ENCODE results near the gene MAPK11.

Gene MAPK11

DNA sequence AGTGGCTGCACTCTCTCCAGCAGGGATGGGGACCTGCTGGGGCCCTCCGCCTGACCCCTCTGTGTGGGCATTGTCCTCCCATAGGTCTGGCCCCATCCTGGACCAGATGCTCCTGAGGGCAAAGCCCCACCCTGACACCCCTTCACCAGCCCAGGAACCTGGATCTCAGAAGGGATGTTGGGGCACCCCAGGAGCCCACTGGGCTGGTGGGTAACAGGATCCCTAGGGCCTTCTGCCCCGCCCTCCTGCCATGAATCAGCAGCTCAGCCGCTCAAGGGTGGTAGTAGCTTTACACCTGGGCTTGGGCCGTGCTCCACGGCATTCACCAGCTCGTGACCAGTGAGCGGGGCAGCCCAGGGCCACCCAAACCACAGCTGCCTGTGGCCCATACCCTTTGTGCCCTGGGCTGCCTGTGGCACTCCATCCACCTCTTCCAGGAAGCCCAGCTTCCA is 7.7 kb downstream of the MAPK11 start:
- ATAC-seq, result peak; percentile 29
- TF ChIP-seq PPARA (CRISPR knock-in tag; IDR thresholded peaks at IDR 0.05; ENCODE audit: borderline replicate concordance) (no peak), RARB (CRISPR knock-in tag; IDR thresholded peaks at IDR 0.05) (no peak), BACH2 (CRISPR knock-in tag; IDR thresholded peaks at IDR 0.05; ENCODE audit: borderline replicate concordance) (no peak), POU6F1 (CRISPR knock-in tag; IDR thresholded peaks at IDR 0.05; ENCODE audit: borderline replicate concordance, low read depth) (no peak), CSDC2 (CRISPR knock-in tag; IDR thresholded peaks at IDR 0.05) (no peak)
- TF ChIP-seq, protein P1, sequence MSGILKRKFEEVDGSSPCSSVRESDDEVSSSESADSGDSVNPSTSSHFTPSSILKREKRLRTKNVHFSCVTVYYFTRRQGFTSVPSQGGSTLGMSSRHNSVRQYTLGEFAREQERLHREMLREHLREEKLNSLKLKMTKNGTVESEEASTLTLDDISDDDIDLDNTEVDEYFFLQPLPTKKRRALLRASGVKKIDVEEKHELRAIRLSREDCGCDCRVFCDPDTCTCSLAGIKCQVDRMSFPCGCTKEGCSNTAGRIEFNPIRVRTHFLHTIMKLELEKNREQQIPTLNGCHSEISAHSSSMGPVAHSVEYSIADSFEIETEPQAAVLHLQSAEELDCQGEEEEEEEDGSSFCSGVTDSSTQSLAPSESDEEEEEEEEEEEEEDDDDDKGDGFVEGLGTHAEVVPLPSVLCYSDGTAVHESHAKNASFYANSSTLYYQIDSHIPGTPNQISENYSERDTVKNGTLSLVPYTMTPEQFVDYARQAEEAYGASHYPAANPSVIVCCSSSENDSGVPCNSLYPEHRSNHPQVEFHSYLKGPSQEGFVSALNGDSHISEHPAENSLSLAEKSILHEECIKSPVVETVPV (CRISPR knock-in tag; IDR thresholded peaks at IDR 0.05), result no peak
- TF ChIP-seq, protein P2, sequence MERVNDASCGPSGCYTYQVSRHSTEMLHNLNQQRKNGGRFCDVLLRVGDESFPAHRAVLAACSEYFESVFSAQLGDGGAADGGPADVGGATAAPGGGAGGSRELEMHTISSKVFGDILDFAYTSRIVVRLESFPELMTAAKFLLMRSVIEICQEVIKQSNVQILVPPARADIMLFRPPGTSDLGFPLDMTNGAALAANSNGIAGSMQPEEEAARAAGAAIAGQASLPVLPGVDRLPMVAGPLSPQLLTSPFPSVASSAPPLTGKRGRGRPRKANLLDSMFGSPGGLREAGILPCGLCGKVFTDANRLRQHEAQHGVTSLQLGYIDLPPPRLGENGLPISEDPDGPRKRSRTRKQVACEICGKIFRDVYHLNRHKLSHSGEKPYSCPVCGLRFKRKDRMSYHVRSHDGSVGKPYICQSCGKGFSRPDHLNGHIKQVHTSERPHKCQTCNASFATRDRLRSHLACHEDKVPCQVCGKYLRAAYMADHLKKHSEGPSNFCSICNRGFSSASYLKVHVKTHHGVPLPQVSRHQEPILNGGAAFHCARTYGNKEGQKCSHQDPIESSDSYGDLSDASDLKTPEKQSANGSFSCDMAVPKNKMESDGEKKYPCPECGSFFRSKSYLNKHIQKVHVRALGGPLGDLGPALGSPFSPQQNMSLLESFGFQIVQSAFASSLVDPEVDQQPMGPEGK (CRISPR knock-in tag; IDR thresholded peaks at IDR 0.05; ENCODE audit: borderline replicate concordance), result no peak

- no peak for TF ChIP-seq ZC3H10 (CRISPR knock-in tag; IDR thresholded peaks at IDR 0.05)
- TF ChIP-seq, protein P2 (CRISPR knock-in tag; IDR thresholded peaks at IDR 0.05; ENCODE audit: borderline replicate concordance), result peak; percentile 97; the same call in 1 of the 2 replicates
- ATAC-seq, result peak; percentile 43
Measured at GRCh38 chr22:50261615-50262459, 8.3 kb downstream of the MAPK11 start, which contains the start of gene MAPK12. TSS of gene MAPK12 (minus strand) at chr22:50261683. CDS start at chr22:50261509, 174 bp downstream.

- peak; percentile 68 for ATAC-seq
- no peak for TF ChIP-seq ZNF565 (CRISPR knock-in tag; conservative IDR thresholded peaks at IDR 0.05; ENCODE audit: low read depth)
- TF ChIP-seq ESRRG (CRISPR knock-in tag; IDR thresholded peaks at IDR 0.05), result no peak
- TF ChIP-seq, protein P2 (CRISPR knock-in tag; IDR thresholded peaks at IDR 0.05; ENCODE audit: borderline replicate concordance), result no peak
Measured at GRCh38 chr22:50260801-50261614, 9.2 kb downstream of the MAPK11 start.

- TF ChIP-seq CREB5 (CRISPR knock-in tag; IDR thresholded peaks at IDR 0.05; ENCODE audit: low read depth) (no peak), GLIS3 (CRISPR knock-in tag; IDR thresholded peaks at IDR 0.05) (no peak), ZNF565 (CRISPR knock-in tag; conservative IDR thresholded peaks at IDR 0.05; ENCODE audit: low read depth) (no peak), OSR1 (CRISPR knock-in tag; IDR thresholded peaks at IDR 0.05) (no peak), ZFP3 (CRISPR knock-in tag; IDR thresholded peaks at IDR 0.05) (no peak), PPARA (CRISPR knock-in tag; IDR thresholded peaks at IDR 0.05; ENCODE audit: borderline replicate concordance) (no peak), POU6F1 (CRISPR knock-in tag; IDR thresholded peaks at IDR 0.05; ENCODE audit: borderline replicate concordance, low read depth) (no peak), SNAI2 (CRISPR knock-in tag; IDR thresholded peaks at IDR 0.05) (no peak), BACH2 (CRISPR knock-in tag; IDR thresholded peaks at IDR 0.05; ENCODE audit: borderline replicate concordance) (no peak), RARB (CRISPR knock-in tag; IDR thresholded peaks at IDR 0.05) (no peak), ESRRG (CRISPR knock-in tag; IDR thresholded peaks at IDR 0.05) (no peak), ZC3H10 (CRISPR knock-in tag; IDR thresholded peaks at IDR 0.05) (no peak), CSDC2 (CRISPR knock-in tag; IDR thresholded peaks at IDR 0.05) (no peak), ISL1 (CRISPR knock-in tag; IDR thresholded peaks at IDR 0.05) (no peak)
- ATAC-seq, result peak; percentile 30
Measured at GRCh38 chr22:50260434-50260800, 9.8 kb downstream of the MAPK11 start.

Measured in SK-N-SH treated with all-trans-retinoic acid at 6 μM for 48 hours (cell line).